ENCODE results near the gene ITGAL.

DNA sequence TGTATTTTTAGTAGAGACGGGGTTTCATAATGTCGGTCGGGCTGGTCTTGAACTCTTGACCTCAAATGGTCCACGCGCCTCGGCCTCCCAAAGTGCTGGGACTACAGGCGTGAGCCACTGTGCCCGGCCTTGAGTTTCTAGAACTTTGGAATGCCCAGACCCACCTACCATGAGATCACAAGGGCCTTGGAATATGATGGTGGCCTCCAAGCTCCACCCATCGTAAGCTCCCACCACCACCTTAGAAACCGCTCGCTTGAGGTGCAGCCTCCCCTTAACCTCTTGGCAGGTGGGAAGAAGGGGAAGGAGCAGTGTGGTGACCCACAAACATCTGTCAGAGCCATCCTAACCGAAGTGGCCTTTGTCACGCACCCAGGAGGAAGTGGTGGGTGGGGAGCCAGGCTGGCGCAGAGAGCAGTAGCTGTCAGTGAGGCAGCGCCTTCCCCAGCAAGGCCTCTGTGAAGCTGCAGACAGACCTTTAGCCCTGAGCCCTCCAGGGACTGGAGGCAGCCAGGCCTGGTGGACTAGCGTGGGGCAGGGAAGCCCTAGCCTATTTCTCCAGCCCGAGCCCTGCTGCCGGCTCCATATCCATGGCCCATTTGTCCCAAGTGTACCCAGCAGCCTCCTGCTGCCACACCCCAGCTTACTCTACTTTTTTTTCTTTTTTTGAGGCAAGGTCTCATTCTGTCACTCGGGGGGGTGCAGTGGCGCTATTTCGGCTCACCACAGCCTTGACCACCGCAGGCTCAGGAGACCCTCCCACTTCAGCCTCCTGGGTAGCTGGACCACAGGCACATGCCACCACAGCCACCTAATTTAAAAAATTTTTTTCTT is 13.8 kb upstream of the ITGAL start:
- TF ChIP-seq EGR1 (IDR thresholded peaks at IDR 0.05; ENCODE audit: low read depth in 2 of 2) = no peak
- TF ChIP-seq, protein P1, sequence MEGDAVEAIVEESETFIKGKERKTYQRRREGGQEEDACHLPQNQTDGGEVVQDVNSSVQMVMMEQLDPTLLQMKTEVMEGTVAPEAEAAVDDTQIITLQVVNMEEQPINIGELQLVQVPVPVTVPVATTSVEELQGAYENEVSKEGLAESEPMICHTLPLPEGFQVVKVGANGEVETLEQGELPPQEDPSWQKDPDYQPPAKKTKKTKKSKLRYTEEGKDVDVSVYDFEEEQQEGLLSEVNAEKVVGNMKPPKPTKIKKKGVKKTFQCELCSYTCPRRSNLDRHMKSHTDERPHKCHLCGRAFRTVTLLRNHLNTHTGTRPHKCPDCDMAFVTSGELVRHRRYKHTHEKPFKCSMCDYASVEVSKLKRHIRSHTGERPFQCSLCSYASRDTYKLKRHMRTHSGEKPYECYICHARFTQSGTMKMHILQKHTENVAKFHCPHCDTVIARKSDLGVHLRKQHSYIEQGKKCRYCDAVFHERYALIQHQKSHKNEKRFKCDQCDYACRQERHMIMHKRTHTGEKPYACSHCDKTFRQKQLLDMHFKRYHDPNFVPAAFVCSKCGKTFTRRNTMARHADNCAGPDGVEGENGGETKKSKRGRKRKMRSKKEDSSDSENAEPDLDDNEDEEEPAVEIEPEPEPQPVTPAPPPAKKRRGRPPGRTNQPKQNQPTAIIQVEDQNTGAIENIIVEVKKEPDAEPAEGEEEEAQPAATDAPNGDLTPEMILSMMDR (IDR thresholded peaks at IDR 0.05; ENCODE audit: low read depth, low read length, missing input control) = no peak
- TF ChIP-seq, protein P2, sequence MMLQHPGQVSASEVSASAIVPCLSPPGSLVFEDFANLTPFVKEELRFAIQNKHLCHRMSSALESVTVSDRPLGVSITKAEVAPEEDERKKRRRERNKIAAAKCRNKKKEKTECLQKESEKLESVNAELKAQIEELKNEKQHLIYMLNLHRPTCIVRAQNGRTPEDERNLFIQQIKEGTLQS (IDR thresholded peaks at IDR 0.05) = no peak
